Measurements from ENCODE around the gene ZNF669.

ZNF669 gene

GRCh38 chr1:247110627-247111258 is 6.6 kb upstream of the ZNF669 start:
- peak; percentile 43 to 46 for DNase-seq

GRCh38 chr1:247107694-247108093 is 3.5 kb upstream of the ZNF669 start:
- DNase-seq: no peak

DNA sequence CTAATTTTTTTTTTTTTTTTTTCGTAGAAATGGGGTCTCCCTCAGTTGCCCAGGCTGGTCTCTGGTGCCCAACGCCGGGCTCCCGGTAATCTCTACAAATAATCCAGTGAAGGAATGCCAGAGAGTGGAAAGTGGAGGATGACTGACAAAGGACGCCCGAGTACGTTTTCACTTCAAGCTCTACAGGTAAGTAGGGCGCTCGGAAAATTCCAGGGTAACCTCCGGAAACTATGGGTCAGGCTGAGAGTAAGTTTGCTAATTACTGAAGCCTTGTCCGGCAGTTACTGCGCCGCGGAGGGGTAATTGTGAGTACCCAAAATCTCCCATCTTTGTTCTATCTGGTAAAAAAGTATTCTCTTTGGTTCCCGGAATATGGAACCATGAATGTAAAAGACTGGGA is 1.8 kb upstream of the ZNF669 start:
- no peak for DNase-seq

GRCh38 chr1:247104965-247105364 is 809 bp upstream of the ZNF669 start:
- no peak for DNase-seq

DNA sequence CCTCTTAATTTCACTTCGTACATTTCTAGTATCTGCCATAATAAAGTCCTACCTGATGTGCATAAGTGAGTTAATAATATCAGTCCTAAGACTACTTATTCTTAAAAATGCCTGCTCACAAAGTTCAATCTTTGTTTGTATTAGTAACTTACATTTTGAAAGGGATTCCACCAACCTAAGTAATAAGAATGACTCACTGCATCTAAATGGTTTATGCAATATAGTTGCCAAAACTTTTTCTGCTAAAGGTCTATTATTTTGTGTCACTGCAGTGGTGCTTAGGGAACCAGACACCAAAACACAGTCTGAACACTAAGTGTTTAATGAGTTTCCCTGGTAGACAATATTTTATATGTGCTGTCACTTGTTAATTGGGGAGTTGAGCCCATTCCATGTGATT is 1.8 kb downstream of the ZNF669 start:
- no peak for DNase-seq

- no peak for DNase-seq
Measured at GRCh38 chr1:247100676-247101279, 3.4 kb downstream of the ZNF669 start.

GRCh38 chr1:247096958-247097357 is 7.2 kb downstream of the ZNF669 start:
- DNase-seq: no peak

DNA sequence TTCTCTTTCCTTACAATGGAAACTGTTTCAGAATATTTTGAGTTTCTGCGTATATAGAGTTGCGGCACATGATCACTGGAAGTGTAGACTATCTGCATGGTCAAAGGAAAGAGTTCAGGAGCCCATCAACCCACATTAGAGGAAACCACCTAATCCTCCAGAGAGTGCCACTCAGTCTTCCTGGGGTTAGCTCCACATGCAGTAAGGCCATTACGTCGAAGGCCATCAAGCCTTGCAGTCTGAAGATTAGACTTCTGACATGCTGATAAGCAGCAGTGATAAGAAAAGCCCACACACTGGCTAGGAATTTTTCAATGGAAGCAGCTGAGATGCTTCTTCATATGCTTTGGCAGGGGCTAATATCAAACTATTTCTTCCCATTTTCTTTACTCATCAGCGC is 7.6 kb downstream of the ZNF669 start:
- no peak for DNase-seq

DNA sequence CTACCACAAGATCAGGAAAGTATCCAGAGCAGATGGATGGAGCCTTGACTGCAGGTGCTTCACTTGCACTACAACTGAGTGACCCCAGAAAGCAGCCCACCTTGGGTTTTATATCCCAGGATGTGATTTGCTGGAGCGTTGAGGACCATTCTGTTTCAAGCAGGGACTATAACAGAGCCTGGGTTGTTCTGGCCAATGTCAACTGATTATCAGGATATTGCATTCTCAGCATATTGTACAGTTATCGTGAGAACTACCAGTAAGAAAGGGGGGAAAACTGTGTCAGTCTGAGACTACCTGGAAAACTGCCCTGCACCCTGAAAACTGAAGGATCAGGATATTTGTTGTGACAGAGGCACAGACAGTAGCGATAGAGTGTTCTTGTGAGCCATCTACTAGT is 8.0 kb downstream of the ZNF669 start:
- no peak for DNase-seq

DNA sequence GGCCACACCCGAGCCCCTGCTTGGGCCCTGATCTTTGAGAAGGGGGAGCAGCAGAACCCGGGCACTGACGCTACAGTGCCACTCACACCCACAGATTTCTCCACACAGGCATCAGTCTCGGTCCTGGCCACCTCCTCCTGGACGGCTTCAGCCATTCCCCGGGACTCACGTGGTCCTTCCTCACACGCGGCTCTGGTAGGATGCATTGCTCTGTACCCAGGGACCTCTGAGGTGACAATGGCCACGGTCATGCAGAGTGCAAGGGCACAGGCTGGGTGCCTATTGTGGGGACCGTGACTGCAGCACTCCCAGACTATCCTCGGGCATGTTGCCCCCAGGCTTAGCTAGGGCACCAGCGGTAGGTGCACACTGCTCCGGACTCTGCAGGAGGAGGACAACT is 13.7 kb downstream of the ZNF669 start:
- no peak for DNase-seq

DNA sequence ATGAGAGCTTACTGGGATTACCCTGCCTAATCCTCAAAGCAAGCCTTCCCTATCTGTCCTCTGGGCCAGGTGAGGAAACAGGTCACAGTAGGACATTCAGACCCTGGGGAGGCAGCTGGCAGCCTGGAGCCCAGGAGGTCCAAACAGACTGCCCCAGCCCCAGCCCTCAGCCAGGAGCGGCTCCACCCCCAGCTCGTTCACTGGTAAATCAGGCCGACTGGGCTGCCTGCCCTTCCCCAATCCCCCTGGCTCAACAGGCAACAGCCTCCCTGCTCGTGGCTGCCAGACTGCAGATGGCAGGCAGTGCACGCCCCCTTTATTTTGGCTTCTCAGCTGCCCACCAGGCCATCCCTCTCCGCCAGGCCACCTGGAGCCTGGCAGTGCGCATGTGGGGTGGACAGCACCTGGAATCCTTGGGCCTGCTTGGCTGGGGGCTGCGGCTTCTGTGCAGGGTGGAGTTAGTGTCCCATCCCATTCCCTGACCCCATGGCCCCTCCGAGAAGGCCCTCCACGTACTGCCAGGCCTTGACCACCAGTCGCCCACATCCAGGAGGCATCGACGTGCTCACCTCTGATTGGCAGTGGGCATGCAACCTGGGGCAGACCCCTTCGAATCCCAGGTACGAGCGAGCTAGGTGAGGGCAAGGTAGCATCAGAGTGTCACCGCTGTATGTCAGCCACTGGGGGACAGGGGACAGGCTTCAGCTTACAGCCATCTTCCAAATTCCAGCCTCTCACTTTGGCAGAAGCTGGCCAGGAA is 14.4 kb downstream of the ZNF669 start:
- no peak for DNase-seq

GRCh38 chr1:247088967-247089366 is 15.2 kb downstream of the ZNF669 start:
- DNase-seq: no peak

DNA sequence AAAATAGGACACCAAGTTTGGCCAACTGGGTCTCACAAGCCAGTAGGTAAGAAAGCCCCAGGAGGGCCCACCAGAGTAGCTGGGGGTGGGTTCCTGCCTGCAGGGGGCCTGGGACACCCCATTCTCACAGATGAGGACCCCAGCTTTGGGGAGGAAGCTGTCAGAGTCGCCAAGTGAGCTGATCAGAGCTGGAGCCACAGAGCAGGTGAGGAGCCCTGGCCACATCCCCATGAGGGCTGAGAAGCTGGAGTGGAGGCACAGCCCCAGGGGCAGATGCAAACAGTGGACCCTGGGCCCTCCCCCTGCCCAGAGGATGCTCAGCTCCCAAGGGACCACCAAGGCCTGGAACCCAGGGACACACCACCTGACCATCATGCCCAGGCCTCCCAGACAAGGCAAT is 16.9 kb downstream of the ZNF669 start:
- DNase-seq: no peak

DNA sequence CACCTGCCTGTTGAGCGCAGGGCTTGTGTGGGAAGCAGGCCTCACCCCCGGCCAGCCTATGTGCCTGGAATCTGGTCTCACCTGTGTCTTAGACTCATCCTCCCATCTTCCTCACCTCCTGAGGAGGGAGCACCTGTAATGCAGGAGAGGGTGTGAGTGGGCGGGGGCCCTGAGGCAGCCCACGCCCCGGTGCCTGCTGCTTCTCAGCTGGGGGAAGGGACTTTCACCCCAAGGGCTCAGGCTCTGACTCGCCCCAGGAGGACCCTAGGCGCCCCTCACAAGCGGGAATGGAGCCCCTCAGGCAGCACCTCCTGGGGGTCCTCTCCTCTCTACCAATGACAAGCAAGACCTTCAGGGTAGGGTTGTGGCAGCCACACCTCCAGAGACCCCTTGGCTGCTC is 18.8 kb downstream of the ZNF669 start:
- DNase-seq: no peak

- no peak for DNase-seq
Measured at GRCh38 chr1:247084771-247085170, 19.4 kb downstream of the ZNF669 start.

DNA sequence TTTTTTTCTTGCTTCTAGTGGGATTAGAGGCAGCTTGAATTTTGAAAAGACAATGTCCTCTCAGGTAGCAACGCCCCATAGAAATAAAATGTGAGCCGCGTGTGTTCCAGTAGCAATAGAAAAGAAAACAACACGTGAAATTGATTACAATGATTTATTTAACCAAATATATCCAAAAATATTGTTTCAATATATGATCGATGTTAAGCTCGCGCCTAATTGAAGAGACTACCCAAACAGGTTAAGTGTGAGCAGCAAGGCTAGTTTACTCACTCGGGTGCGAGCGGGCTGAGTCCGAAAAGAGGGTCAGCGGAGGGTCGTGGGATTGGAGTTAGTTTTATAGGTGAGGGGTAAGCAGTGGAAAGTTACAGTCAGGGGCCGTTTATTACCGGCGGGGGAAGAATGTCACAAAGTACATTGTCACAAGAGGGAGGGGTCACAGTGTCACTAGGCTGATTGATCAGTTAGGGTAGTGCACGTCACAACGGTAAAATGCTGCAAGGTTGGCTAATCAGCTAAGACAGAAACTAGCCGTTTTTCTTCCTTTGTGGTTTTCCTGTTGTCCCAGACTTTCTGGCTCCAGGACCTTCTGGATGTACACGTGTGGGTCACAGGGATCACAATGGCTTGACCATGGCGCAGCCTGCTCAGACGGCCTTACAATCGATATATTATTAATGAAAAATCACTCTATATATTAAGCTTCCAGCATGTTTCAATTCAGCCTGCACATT is 24.8 kb downstream of the ZNF669 start:
- DNase-seq: peak in 1 of 2 donors; percentile 11

DNA sequence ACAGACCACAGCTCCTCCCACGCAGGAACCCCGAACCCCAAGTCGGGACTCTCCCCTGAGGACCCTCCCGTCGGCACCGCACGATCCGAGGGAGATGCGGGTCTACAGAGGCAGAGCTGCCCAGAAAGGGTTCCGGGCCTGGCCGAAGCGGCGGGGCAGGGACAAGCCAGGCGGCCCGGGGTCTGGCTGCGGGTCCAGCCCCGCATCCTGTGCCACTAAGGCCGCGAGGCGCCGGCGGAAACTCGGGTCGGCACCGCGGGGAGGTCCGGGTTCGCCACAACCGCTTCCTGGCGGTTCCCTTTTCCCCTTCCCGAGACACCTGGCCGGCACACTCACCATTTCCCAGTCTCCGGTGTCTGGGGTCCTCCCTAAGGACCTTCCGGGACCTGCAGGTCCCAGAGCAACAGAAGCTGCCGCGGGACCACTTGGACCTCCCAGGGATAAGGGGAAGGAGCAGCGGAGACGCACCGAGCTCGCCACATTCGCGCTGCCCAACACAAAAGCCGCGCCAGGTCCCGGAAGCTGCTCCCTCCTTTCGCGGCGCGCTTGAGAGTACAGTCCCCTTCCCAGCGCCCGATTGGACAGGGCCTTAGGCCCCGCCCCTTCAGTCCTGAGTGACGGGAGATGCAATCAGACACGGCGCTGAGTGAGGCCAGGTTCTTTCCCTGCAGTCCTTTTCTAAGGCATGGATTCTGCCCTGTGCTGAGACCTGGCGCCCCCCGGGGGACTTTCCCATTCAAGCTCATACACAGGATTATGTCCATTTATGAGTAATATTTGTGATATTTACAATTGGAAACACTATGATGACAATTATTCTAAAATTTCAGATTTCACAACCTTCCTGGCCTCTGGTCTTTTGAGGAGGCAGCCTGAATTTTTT is 25.7 kb downstream of the ZNF669 start, which contains the start of gene ZNF670:
Gene ZNF670 (minus strand): TSS at position 554 of the 883 bp plus-strand sequence. CDS start 215 bp downstream, at position 339.
- DNase-seq: peak; percentile 85 to 89

DNA sequence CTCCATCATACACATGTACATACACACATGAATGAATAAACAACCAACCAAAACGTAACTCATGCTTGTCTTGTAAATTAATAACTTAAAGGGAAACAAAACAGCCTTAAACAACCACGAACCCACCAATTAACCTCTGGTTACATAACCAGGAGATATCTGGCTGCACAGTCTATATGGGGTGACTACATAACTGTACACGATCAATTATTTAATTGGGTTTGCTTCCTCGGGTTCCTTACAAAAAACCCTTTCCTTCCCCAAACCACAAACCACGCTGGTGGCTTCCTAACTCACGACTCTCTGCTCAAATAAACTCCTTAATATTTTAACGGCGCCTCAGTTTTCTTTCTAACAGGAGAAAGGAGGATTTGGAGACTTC is 26.3 kb downstream of the ZNF669 start:
- no peak for DNase-seq

DNA sequence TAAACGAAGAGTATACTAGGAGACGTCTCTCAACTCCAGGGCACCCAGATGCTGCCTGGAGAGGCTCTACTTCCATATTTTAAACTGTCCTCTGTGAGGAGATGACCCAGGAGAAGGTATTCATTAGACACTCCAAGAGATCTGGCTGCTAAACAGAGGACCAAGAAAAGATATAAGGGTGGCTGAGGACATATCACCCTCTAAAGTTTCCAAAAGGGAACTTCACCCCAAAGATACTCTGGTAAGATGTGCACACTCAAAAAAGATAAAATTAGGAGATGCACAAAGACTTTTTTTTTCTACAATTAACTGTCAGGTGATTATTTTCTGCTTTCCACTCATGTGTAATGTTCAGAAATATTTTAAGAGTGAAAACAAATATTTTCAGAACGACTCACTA is 26.9 kb downstream of the ZNF669 start:
- no peak for DNase-seq

GRCh38 chr1:247070645-247071044 is 33.5 kb downstream of the ZNF669 start:
- no peak for DNase-seq

DNA sequence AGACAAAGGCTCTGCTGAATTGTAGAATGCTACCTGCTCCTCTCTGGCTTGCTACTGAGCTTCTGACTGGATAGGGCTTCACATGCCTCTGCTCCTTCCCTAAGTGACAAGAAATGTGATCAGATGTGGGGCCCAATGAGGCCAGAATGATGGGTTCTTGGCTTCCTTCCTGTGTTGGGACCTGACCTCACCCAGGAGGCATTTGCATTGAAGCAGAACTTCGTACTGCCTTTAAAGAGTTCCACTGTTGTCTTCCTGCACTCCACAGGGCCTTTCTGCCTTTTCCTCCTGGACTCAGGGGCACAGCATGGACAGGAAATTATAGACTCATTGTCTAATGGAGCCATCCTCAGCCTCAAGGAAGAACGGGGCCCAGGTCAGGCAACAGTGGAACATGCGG is 39.9 kb downstream of the ZNF669 start:
- DNase-seq: no peak

DNA sequence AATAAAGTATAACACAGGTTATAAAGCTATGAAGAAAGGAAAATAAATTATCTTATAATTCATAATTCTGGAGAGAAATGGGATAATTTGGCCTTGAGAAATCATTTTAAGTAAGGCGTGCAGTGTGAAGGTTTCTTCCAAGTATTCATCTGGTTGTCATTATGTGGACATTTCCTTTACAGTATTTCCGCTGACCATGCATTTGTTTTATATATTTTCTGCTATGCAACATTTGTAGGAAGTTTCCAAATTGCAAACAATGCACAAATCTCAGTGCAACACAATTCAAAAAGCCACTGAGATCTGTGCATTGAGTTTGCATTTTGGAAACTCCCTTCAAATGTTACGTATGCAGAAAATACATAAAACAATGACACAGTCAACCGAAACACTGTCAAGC is 43.4 kb downstream of the ZNF669 start:
- no peak for DNase-seq

- no peak for DNase-seq
Measured at GRCh38 chr1:247056071-247056470, 48.1 kb downstream of the ZNF669 start.
